Kasumi-1 (cell line): ENCODE data around the gene PSEN2.

Experiments
- DNase-seq, 2 experiments: peaks; one replicate each; lab custom pipeline; 2025; lab: John Stamatoyannopoulos, UW

Gene PSEN2

GRCh38 chr1:226886122-226886901, 15.9 kb downstream of the PSEN2 start:
- peak; percentile 55 to 72 for DNase-seq

GRCh38 chr1:226887006-226887405, 16.6 kb downstream of the PSEN2 start:
- DNase-seq, result no peak

GRCh38 chr1:226888021-226888420, 17.6 kb downstream of the PSEN2 start:
- DNase-seq, result no peak

- no peak for DNase-seq
These were observed 18.4 kb downstream of the PSEN2 start for GRCh38 chr1:226888816-226889215.

- DNase-seq, result no peak
These were observed 19.4 kb downstream of the PSEN2 start for GRCh38 chr1:226889616-226890330.

- DNase-seq, result no peak
These were observed 20.1 kb downstream of the PSEN2 start for GRCh38 chr1:226890331-226891108.

GRCh38 chr1:226891346-226891745, 20.9 kb downstream of the PSEN2 start:
- DNase-seq, result no peak

- DNase-seq, result peak; percentile 90 to 94
These were observed 21.6 kb downstream of the PSEN2 start for GRCh38 chr1:226891846-226892523.

- no peak for DNase-seq
These were observed 22.1 kb downstream of the PSEN2 start for GRCh38 chr1:226892524-226892875.

GRCh38 chr1:226893936-226894335, 23.5 kb downstream of the PSEN2 start:
- DNase-seq, result no peak

GRCh38 chr1:226894826-226895225, 24.4 kb downstream of the PSEN2 start:
- no peak for DNase-seq

GRCh38 chr1:226895644-226896043, 25.2 kb downstream of the PSEN2 start:
- DNase-seq, result no peak

GRCh38 chr1:226898246-226898645, 27.8 kb downstream of the PSEN2 start:
- DNase-seq, result no peak

GRCh38 chr1:226901421-226901820, 31.0 kb downstream of the PSEN2 start:
- DNase-seq, result no peak

- DNase-seq, result no peak
These were observed 32.2 kb downstream of the PSEN2 start for GRCh38 chr1:226902601-226903000.

GRCh38 chr1:226903819-226904716, 33.7 kb downstream of the PSEN2 start:
- DNase-seq, result no peak

GRCh38 chr1:226904772-226905171, 34.4 kb downstream of the PSEN2 start:
- DNase-seq, result no peak

GRCh38 chr1:226908419-226908818, 38.0 kb downstream of the PSEN2 start:
- DNase-seq, result no peak

GRCh38 chr1:226908913-226909312, 38.5 kb downstream of the PSEN2 start:
- no peak for DNase-seq

- DNase-seq, result no peak
These were observed 42.3 kb downstream of the PSEN2 start for GRCh38 chr1:226912587-226913176.

- no peak for DNase-seq
These were observed 45.2 kb downstream of the PSEN2 start for GRCh38 chr1:226915672-226915995.
